Stimulated activated CD4-positive, alpha-beta T cell treated with anti-CD3 and anti-CD28 coated beads, Interleukin-2, amount 100 ng/mL, for 48 hours (primary cell): ENCODE measurements around the gene S100A11.

Experiments used
- DNase-seq, 2 donors: peaks; one replicate each; pipeline ENCODE4 v3.0.0-alpha.2; 2020

Gene S100A11

GRCh38 chr1:152038871-152039270 lies 2.1 kb upstream of the S100A11 start:
- no peak for DNase-seq

DNA sequence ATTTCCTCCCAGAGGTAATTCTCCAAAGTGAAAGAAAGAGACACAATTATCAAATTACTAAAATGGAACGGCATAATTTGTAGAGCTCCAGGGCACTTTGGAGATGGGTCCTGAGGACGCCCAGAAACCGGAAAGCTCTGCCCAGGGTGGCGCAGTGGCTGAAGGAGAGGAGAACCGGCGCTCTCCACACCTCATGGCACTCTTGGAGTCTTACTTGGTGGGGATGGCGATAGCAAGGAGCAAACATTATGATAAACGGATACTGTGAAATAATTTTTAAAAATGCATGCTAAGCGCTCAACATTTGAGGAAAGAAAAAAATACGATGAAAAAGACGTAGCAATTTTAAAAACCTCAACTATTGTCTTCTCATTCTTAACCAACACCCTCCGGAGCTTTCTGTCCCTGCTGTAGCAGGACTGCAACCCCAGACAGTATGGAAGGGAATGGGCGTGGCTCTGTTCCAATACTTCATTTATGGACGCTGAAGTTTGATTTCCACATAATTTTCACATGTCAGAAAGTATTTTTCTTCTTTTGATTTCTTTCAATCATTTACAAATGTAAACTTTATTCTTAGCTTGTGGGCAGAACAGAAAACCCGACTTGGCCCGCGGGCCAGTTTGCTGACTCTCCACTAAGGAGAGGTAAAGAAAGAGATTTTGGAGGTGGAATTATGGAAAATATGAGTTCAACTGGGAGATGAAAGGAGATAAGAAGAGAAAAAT lies 1.1 kb downstream of the S100A11 start:
- DNase-seq: no peak

GRCh38 chr1:152034654-152035538 lies 1.9 kb downstream of the S100A11 start:
- peak; percentile 55 to 64 for DNase-seq

DNA sequence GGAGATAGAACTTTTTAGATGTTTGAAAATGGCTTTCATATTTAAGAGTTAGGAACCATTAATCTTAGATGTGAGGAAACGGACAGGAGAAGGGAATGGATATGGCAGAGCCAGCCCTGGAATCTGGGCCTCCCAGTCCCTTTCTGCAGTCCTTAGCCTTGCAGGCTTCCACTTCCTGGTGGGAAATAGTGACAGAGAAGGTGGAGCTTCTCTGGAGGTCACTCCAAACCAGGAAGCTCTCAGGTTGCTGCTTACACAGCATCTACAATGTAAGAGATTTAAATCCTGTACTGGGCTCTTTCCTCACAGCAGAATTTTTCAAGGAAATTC lies 2.5 kb downstream of the S100A11 start:
- no peak for DNase-seq

DNA sequence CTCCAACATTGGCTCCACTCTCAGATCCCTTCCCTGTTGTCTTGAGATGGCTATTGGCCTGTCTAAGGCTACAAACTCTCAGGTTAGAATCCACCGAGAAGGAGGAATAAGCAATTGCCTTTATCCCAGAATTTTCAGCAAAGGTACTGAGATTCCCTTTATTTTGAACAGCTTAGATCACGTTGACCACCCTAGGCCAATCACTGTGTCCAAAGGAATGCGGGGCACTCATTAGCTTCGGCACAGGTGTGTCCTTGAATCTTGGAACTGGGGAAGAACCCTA lies 6.9 kb downstream of the S100A11 start:
- DNase-seq: no peak

GRCh38 chr1:152029144-152029928 lies 7.5 kb downstream of the S100A11 start:
- no peak for DNase-seq

DNA sequence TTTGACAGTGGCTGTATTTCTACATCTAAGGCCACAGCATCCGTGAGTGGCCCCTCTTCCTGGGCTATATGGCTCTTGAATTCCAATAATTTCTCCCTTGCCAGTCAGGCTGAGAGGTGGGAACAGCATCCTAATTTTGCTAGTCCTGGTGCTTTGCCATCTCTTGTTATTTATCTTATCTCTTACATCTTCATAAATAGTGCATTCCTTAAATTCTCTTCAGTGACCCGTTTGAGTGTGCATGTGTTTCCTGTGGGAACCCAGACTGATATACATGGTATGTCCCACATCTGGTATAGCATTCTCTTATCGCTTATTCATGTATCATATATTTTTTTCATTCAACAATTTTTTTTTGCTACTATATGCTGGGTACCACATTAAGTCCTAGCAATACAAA lies 9.9 kb downstream of the S100A11 start:
- no peak for DNase-seq

DNA sequence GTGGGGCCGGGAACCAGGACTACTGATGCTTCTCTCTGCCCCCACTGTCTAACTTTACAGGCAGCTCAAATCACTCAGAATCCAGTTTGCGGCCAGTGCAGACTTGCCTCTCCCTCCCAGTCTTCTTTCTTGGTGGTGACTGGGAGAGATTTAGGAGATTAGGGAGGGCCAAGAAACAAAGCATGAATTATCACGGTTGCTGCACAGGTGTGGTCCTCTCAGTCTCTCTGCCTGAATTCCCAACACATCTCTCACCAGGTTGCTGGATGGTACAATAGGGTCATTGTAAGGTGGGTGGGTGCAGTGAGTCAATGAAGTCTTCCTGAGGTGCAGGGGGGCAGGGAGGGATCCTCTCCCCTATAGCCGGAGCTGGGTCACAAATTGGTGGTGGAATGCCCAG lies 12.6 kb downstream of the S100A11 start:
- DNase-seq: no peak

- DNase-seq: no peak
Measured at GRCh38 chr1:152023221-152023620, 13.6 kb downstream of the S100A11 start.

DNA sequence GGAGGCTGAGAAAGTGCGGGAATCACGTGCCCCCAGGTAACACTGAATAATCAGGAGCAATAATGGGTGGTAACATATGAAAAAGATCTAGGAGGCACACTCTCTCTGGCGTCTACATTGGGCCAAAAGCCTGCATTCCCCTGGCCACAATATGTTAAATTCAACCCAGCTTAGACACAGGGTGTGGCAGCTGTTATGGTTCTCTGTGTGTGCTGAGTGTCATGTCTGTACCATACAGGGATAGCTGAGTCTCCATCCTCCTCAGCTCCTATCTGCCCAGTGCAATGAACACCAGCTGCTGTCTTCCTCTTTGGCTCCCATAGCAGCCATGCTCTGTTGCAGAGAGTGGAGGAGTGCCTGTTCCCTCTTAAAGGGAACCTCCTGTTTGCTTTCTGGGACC lies 14.3 kb downstream of the S100A11 start:
- DNase-seq: no peak

- no peak for DNase-seq
Measured at GRCh38 chr1:152021569-152021968, 15.2 kb downstream of the S100A11 start.

DNA sequence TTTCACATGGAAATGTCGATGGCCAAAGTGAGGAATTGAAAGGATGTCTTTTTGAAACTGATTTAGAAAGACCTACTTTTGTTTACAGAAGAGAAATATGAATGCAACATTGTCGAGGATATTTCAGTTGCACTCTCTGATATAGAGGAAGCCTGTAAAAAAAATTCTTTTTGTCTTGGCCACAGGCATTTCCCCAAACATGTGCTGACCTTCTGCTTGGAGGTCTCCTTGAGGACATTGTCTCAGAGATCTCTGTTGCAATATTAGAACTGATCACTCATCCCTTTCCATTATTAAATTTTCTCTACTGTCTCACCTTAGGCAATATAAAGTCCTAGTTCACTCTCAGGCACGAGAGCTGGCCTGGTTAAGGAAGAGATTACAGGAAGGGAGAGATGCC lies 16.0 kb downstream of the S100A11 start:
- no peak for DNase-seq

- peak in 1 of 2 donors; percentile 34 for DNase-seq
Measured at GRCh38 chr1:152018537-152018936, 18.3 kb downstream of the S100A11 start.

DNA sequence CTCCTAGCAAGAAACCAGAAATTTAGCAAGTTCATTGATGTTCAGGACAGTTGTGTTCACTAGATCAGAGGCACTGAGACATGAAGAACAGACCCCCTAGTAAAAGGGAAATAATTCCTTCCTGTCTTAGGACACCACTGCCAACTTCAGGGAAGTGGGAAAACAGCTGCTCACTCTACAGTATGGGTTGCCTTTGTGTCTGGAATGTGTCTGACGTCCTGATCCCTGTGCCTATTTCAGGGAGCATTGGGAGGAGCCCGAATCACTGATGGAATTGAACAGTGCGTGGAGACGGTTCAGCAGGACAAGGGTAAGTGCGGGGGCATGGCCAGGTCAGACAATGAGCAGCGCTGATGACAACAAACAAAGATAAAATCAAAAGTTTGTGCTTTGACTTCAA lies 21.0 kb downstream of the S100A11 start:
- DNase-seq: no peak

GRCh38 chr1:152014943-152015342 lies 21.9 kb downstream of the S100A11 start:
- DNase-seq: no peak

DNA sequence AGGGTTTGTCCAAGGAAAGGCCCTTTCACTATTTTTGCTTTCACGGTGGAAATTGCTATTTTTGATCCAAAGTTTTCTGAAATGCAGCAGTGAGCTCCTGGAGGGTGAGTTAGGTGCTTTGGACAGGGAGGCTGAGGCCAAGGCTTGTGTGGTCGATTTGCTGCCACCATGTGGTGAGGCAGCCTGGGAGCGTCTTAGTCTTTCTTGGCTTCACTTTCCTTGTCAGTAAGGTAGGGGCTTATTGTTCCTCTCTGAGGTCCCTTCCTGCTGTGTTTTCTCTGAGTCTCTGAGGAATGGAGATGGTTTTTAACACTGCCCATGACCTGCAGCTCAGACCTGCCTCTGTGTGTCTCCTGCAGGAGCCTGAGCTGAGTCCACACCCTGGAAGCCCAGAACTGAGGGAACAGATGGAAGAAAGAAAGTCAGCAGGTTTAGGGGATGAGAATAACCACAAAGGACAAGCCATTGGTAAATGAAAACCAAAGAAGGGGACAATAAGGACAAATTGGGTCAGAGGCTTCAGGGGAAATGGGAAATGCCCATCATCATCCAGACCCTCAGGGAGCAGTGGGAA lies 23.1 kb downstream of the S100A11 start:
- no peak for DNase-seq

DNA sequence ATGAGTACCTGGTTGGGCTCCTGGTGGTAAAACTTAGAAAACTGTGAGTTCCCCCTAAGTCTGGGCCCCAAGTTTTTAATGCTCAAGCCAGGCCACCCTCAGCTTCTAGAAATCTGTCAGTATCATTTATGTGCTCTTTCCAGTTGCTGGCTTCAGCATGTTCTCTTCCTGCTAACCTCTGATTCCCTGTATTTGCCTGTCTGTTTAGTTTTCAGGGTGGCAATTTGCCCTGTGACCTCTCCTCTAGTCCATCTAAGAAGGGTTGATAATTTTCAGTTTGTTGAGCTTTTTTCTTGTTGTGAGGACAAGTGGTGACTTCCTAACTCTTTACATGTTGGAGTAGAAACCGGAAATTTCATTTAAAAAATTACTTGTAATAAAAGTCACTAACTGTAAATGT lies 27.1 kb downstream of the S100A11 start:
- no peak for DNase-seq

DNA sequence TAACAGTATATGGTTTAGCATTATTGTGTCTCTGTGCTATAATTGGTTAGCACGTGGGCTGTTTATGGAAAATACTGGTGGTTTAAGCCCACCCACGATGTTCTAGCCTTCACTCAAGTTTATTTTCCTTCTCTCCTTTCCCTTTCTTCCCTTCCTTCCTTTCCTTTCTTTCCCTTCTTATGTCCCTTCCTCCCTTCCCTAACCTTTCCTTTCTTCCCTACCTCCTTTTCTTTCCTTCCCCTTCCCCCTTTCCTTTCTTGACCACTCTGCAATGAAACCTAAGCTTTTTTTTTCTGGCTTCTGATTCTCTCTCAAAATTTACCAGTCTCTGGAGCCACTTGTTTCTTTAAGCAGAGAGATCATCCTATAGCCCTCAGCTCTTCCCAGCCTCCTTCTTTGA lies 29.8 kb downstream of the S100A11 start:
- no peak for DNase-seq

DNA sequence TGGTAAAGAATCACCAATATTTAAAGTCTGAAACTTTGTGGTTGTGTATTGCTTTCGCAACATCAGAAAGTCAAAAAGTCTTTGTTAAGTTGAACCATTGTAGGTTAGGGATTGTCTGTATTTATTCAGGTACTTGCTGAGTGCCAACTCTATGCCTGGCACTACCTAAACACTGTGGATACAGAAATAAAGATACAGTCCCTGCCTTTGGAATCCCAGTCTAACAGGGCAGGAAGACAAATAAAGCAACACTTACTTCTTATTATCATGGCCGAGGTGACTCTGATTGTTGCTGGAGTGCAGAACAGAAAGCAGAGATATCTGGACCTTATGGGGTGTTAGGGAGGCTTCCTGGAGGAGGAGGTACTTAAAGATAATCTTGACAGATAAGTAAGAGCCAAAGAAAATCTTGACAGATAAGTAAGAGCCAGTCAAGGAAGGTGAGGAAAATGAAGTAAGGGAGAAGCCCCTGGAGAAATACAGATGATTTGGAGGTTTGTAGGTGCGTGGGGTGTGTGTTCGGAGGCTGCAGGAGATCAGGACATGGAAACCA lies 31.4 kb downstream of the S100A11 start:
- DNase-seq: no peak

GRCh38 chr1:152003846-152004442 lies 32.9 kb downstream of the S100A11 start:
- DNase-seq: no peak

GRCh38 chr1:152002960-152003359 lies 33.8 kb downstream of the S100A11 start:
- no peak for DNase-seq
